ENCODE results near the gene EXOSC7. TPM values are rescaled to one million over a fixed set of nuclear protein-coding genes. Genes with fewer than 3 reads are reported as not detected.

EXOSC7 gene
- total RNA-seq, 1 donor from 2014 or later: 85.1 TPM

GRCh38 chr3:45020534-45020933 lies 44.5 kb downstream of the EXOSC7 start:
- no peak overlapping the region for H3K4me3 ChIP-seq (ENCODE audit: low read depth, low read length)
- TF ChIP-seq CTCF (conservative IDR thresholded peaks at IDR 0.05; ENCODE audit: low read depth, low read length): no peak
- DNase-seq (ENCODE audit: low read depth): no peak

GRCh38 chr3:45021524-45022297 lies 45.7 kb downstream of the EXOSC7 start:
- no peak for TF ChIP-seq CTCF (conservative IDR thresholded peaks at IDR 0.05; ENCODE audit: low read depth, low read length)
- no peak overlapping the region for H3K4me3 ChIP-seq (ENCODE audit: low read depth, low read length)
- DNase-seq (ENCODE audit: low read depth): no peak

- no peak for TF ChIP-seq CTCF (conservative IDR thresholded peaks at IDR 0.05; ENCODE audit: low read depth, low read length)
- DNase-seq (ENCODE audit: low read depth): no peak
- no peak overlapping the region for H3K4me3 ChIP-seq (ENCODE audit: low read depth, low read length)
Observed at GRCh38 chr3:45023675-45024074, 47.6 kb downstream of the EXOSC7 start.

GRCh38 chr3:45024542-45025255 lies 48.7 kb downstream of the EXOSC7 start:
- TF ChIP-seq CTCF (conservative IDR thresholded peaks at IDR 0.05; ENCODE audit: low read depth, low read length): no peak
- H3K4me3 ChIP-seq (ENCODE audit: low read depth, low read length): no peak overlapping the region
- no peak for DNase-seq (ENCODE audit: low read depth)

GRCh38 chr3:45026038-45026437 lies 50.0 kb downstream of the EXOSC7 start, which contains the start of gene CLEC3B:
Gene CLEC3B, plus strand, starts transcription at chr3:45026303. Its CDS starts 60 bp downstream, at chr3:45026363.
- no peak for TF ChIP-seq CTCF (conservative IDR thresholded peaks at IDR 0.05; ENCODE audit: low read depth, low read length)
- no peak for DNase-seq (ENCODE audit: low read depth)
- no peak within 1 kb of the TSS for H3K4me3 ChIP-seq (ENCODE audit: low read depth, low read length)

- TF ChIP-seq CTCF (conservative IDR thresholded peaks at IDR 0.05; ENCODE audit: low read depth, low read length): no peak
- no peak overlapping the region for H3K4me3 ChIP-seq (ENCODE audit: low read depth, low read length)
- DNase-seq (ENCODE audit: low read depth): no peak
Observed at GRCh38 chr3:45026957-45027356, 50.9 kb downstream of the EXOSC7 start.

All from epithelial cell of proximal tubule (primary cell).